SK-N-SH treated with all-trans-retinoic acid at 6 μM for 48 hours (cell line): ENCODE measurements around the gene MICALL2.

Experiments used
- CSDC2 ChIP-seq: fragments of 250-450 bp; sonication (Bioruptor Pico); IDR thresholded peaks from 2 replicates; pipeline ENCODE4 v1.5.0; 2020; ENCODE audit warnings: mild to moderate bottlenecking, moderate library complexity
- ESRRG ChIP-seq: fragments of 250-450 bp; sonication (Bioruptor Pico); IDR thresholded peaks from 2 replicates; pipeline ENCODE4 v1.6.1; 2021; ENCODE audit warnings: mild to moderate bottlenecking
- RARB ChIP-seq: fragments of 250-450 bp; sonication (Bioruptor Pico); IDR thresholded peaks from 2 replicates; pipeline ENCODE4 v1.8.0; 2021; ENCODE audit warnings: mild to moderate bottlenecking, moderate library complexity
- ZC3H10 ChIP-seq: fragments of 250-450 bp; sonication (Bioruptor Pico); IDR thresholded peaks from 2 replicates; pipeline ENCODE4 v1.5.1; 2021; ENCODE audit warnings: mild to moderate bottlenecking, moderate library complexity
- ZFP3 ChIP-seq: fragments of 250-450 bp; sonication (Bioruptor Pico); IDR thresholded peaks from 2 replicates; pipeline ENCODE4 v1.5.0; 2020; ENCODE audit warnings: mild to moderate bottlenecking, moderate library complexity
- ZNF565 ChIP-seq: fragments of 450-650 bp; formaldehyde crosslinking; conservative IDR thresholded peaks from 2 replicates; pipeline ENCODE4 v1.5.0; 2020; ENCODE audit warnings: low read depth, mild to moderate bottlenecking, moderate library complexity

DNA sequence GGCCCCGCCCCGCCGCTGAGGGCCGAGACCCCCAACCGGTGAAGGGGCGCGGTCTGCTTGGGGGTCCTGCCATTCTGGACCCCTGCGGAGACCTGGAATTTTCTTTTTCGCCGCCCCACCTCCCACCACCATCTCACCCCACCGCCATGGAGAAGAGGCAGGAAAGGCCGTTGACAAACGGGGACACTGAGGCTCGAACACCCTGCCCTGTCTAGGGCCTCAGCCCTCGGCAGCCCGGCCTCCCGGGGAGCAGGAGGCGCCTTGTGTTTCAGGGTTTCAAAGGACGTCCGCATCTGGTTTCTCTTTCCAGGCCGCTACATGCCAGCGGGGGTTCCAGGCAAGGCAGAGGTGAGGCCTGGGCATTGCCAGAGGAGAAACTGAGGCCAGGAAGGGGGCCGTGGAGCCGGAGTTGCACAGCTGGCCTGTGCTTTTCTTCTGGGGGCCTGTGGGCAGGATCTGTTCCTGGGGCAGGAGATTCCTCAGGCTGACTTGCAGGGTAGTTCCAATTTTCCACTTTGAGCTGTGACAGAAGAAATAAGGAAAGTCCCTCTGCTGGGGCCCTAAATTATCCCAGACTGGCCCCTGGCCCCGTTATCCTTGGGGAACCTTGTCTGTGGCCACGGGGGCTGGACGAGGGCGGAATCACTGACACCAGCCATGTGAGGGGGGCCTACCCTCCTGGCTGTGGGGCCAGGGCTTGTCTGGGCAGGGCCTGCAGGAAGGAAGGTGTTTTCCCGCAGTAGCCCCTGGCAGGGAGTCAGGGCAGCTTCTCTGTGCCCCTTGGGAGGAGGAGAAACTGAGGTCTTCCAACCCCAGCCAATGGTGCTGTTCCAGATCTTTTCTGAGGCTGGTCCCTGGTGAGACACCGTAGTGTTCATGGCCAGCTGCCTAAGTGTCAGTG lies 900 bp upstream of the MICALL2 start:
- TF ChIP-seq CSDC2 = no peak
- TF ChIP-seq ZNF565 (CRISPR knock-in tag) = no peak
- no peak for TF ChIP-seq RARB
- no peak for TF ChIP-seq ZC3H10 (CRISPR knock-in tag)
- TF ChIP-seq ZFP3 = no peak
- no peak for TF ChIP-seq ESRRG (CRISPR knock-in tag)
